Mucosa of stomach (tissue), 1 donor: ENCODE results near the gene CCSER1.

Experiments used
- H3K27me3 ChIP-seq: one replicate; pipeline ENCODE4 v1.7.0; 2013; ENCODE audit warnings: mild to moderate bottlenecking, low read length; ENCODE audit not compliant: control insufficient read depth, insufficient read depth
- H3K36me3 ChIP-seq: one replicate; pipeline ENCODE4 v1.7.0; 2013; ENCODE audit warnings: low read length; ENCODE audit not compliant: control insufficient read depth, insufficient read depth
- H3K4me1 ChIP-seq: one replicate; pipeline ENCODE4 v1.7.0; 2013; ENCODE audit warnings: mild to moderate bottlenecking, low read length; ENCODE audit not compliant: control insufficient read depth, insufficient read depth
- H3K4me3 ChIP-seq: one replicate; pipeline ENCODE4 v1.7.0; 2013; ENCODE audit warnings: low read length
- H3K9ac ChIP-seq: one replicate; pipeline ENCODE4 v1.7.0; 2013; ENCODE audit warnings: mild to moderate bottlenecking, low read length, moderate library complexity
- H3K9me3 ChIP-seq: one replicate; pipeline ENCODE4 v1.7.0; 2013; ENCODE audit warnings: mild to moderate bottlenecking, low read length, moderate library complexity; ENCODE audit not compliant: control insufficient read depth
- donor health status: Pancreatic carcinoma.

CCSER1 gene

GRCh38 chr4:90543419-90544170, 416.4 kb downstream of the CCSER1 start:
- H3K9ac ChIP-seq = no peak overlapping the region

GRCh38 chr4:90544532-90545045, 417.4 kb downstream of the CCSER1 start:
- H3K36me3 ChIP-seq = no peaks in the 10 kb centered on the region
- H3K9me3 ChIP-seq = no peaks in the 10 kb centered on the region
- H3K9ac ChIP-seq = no peak overlapping the region
- H3K27me3 ChIP-seq = no peaks in the 10 kb centered on the region
- H3K4me1 ChIP-seq = no peaks in the 10 kb centered on the region
- no peak overlapping the region for H3K4me3 ChIP-seq

More at GRCh38 chr4:90543419-90544170, 416.4 kb downstream of the CCSER1 start:
- H3K36me3 ChIP-seq = no peaks in the 10 kb centered on the region
- H3K9me3 ChIP-seq = no peaks in the 10 kb centered on the region
- no peaks in the 10 kb centered on the region for H3K27me3 ChIP-seq
- no peaks in the 10 kb centered on the region for H3K4me1 ChIP-seq
- no peak overlapping the region for H3K4me3 ChIP-seq

DNA sequence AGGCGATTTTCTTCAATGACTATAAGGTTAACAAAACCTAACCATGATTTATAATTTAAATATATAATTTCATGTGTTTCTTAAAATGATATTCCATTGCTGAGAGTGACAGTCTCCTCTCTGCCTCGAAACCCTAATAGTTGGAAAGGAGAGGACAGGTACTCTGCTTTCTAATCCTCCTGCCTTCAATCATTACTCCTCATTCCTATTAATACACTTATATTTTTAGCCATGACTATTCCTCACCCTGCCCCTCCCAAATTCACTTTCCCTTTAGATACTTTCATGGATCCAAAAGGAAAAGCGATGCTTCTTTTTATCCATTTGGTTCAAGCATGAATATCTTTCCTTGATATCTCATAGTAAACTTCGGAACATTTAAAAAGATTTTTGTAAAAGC, 418.2 kb downstream of the CCSER1 start:
- no peaks in the 10 kb centered on the region for H3K36me3 ChIP-seq
- H3K4me1 ChIP-seq = no peaks in the 10 kb centered on the region
- no peak overlapping the region for H3K9ac ChIP-seq
- H3K4me3 ChIP-seq = no peak overlapping the region
- no peaks in the 10 kb centered on the region for H3K9me3 ChIP-seq
- no peaks in the 10 kb centered on the region for H3K27me3 ChIP-seq

GRCh38 chr4:90546114-90546513, 418.9 kb downstream of the CCSER1 start:
- H3K4me3 ChIP-seq = no peak overlapping the region
- H3K27me3 ChIP-seq = no peaks in the 10 kb centered on the region
- H3K9ac ChIP-seq = no peak overlapping the region
- no peaks in the 10 kb centered on the region for H3K9me3 ChIP-seq
- no peaks in the 10 kb centered on the region for H3K36me3 ChIP-seq
- H3K4me1 ChIP-seq = no peaks in the 10 kb centered on the region

- Histone ChIP-seq H3K9ac (no peak overlapping the region), H3K36me3 (no peaks in the 10 kb centered on the region), H3K27me3 (no peaks in the 10 kb centered on the region), H3K4me3 (no peak overlapping the region), H3K9me3 (no peaks in the 10 kb centered on the region), H3K4me1 (no peaks in the 10 kb centered on the region)
Observed at GRCh38 chr4:90570615-90571014, 443.4 kb downstream of the CCSER1 start.

- H3K4me1 ChIP-seq = no peaks in the 10 kb centered on the region
- H3K27me3 ChIP-seq = no peaks in the 10 kb centered on the region
- H3K4me3 ChIP-seq = no peak overlapping the region
- no peak overlapping the region for H3K9ac ChIP-seq
- no peaks in the 10 kb centered on the region for H3K36me3 ChIP-seq
- H3K9me3 ChIP-seq = no peaks in the 10 kb centered on the region
Observed at GRCh38 chr4:90572996-90573395, 445.8 kb downstream of the CCSER1 start.

- no peaks in the 10 kb centered on the region for H3K36me3 ChIP-seq
- no peak overlapping the region for H3K4me3 ChIP-seq
- H3K9me3 ChIP-seq = no peaks in the 10 kb centered on the region
- no peaks in the 10 kb centered on the region for H3K4me1 ChIP-seq
- no peaks in the 10 kb centered on the region for H3K27me3 ChIP-seq
- H3K9ac ChIP-seq = no peak overlapping the region
Observed at GRCh38 chr4:90575371-90575770, 448.2 kb downstream of the CCSER1 start.

GRCh38 chr4:90580326-90580725, 453.1 kb downstream of the CCSER1 start:
- no peaks in the 10 kb centered on the region for H3K36me3 ChIP-seq
- no peaks in the 10 kb centered on the region for H3K9me3 ChIP-seq
- H3K4me1 ChIP-seq = no peaks in the 10 kb centered on the region
- no peak overlapping the region for H3K9ac ChIP-seq
- H3K4me3 ChIP-seq = no peak overlapping the region
- no peaks in the 10 kb centered on the region for H3K27me3 ChIP-seq

DNA sequence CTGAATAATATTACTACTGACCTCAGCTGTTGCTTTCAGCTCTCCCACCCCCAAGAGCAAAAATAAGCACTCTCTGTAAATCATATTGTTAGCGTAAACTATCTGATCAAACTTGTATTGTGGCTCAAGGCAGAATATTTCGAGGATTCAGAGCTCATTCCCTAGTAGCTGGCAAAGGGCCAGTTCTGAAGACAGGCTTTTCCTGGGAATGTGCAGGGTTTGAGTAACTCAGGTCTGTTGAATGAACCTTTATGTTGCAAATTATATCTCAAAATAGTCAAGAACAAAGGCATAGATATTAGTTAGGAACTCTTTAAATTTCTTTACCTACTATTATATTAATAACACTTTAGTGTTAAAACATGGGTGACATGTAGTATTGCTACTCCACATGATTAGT, 454.9 kb downstream of the CCSER1 start:
- Histone ChIP-seq H3K4me3 (no peak overlapping the region), H3K9me3 (no peaks in the 10 kb centered on the region), H3K36me3 (no peaks in the 10 kb centered on the region), H3K4me1 (no peaks in the 10 kb centered on the region), H3K27me3 (no peaks in the 10 kb centered on the region), H3K9ac (no peak overlapping the region)

DNA sequence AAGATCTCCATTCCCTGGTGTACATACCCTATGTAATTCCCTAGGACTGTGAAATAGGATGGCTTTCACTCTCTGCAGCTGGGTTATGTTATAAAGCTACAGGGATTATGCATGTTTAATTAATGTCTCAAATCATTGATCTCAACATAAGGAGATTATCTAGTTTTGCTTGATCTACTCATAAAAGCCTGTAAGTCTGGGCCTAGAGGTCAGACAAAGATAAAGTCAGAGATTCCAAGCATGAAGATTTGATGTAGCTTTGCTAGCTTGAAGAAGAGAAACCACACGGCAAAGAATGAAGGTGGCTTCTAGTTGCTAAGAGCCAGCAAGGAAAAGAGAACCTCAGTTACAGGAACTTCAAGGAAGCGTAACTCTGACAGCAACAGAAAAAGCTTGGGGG, 456.9 kb downstream of the CCSER1 start:
- Histone ChIP-seq H3K36me3 (no peaks in the 10 kb centered on the region), H3K9me3 (no peaks in the 10 kb centered on the region), H3K27me3 (no peaks in the 10 kb centered on the region), H3K9ac (no peak overlapping the region), H3K4me3 (no peak overlapping the region), H3K4me1 (no peaks in the 10 kb centered on the region)

DNA sequence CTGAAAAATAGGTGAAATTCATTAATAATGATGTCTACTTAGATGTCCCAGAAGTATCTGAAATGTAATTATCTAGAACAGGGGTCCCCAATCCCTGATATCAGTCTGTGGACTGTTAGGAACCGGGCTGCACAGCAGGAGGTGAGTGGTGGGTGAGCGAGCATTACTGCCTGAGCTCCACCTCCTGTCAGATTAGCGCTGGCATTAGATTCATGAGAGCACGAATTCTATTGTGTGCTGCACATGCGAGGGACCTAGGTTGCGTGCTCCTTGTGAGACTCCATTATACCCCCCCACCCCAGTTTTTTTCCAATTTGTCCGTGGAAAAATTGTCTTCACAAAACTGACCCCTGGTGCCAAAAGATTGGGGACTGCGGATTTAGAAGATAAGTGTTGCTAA, 458.8 kb downstream of the CCSER1 start:
- Histone ChIP-seq H3K36me3 (no peaks in the 10 kb centered on the region), H3K9ac (no peak overlapping the region), H3K4me3 (no peak overlapping the region), H3K4me1 (no peaks in the 10 kb centered on the region), H3K27me3 (no peaks in the 10 kb centered on the region), H3K9me3 (no peaks in the 10 kb centered on the region)

GRCh38 chr4:90586799-90587198, 459.6 kb downstream of the CCSER1 start:
- H3K4me1 ChIP-seq = no peaks in the 10 kb centered on the region
- H3K9ac ChIP-seq = no peak overlapping the region
- H3K4me3 ChIP-seq = no peak overlapping the region
- H3K36me3 ChIP-seq = no peaks in the 10 kb centered on the region
- no peaks in the 10 kb centered on the region for H3K9me3 ChIP-seq
- H3K27me3 ChIP-seq = no peaks in the 10 kb centered on the region
